PC-9 (cell line): ENCODE measurements around the gene TSACC. TPM values are rescaled to one million over a fixed set of nuclear protein-coding genes. Genes with fewer than 3 reads are reported as not detected.

ENCODE experiments used
- BruUV-seq: library from RNA; stranded (reverse); fragments of 400-500 nt; replicated peaks from 2 replicates; lab custom pipeline; 2021; lab: Mats Ljungman, UMichigan
- CTCF ChIA-PET: fragments of 300-600 bp; sonication (Branson Sonifier 250); formaldehyde crosslinking; loops from one replicate; lab custom pipeline; 2022; ENCODE audit warnings: antibody characterized with exemption; lab: Charles Lee
- POLR2A ChIA-PET: fragments of 300-600 bp; sonication (Branson Sonifier 250); formaldehyde crosslinking; loops from one replicate; lab custom pipeline; 2022; ENCODE audit warnings: antibody characterized with exemption; ENCODE audit not compliant: unreplicated experiment; lab: Charles Lee
- DNase-seq, 2 experiments: peaks; one replicate each; pipeline versions ENCODE4 v3.0.0 to v3.0.0-alpha.2; 2015 to 2022; ENCODE audit warnings: mixed read lengths in 1 of 2
- H2AFZ ChIP-seq: fragments of 200-600 bp; sonication (generic); 2 replicates; pipeline ENCODE4 v1.8.1; 2017; ENCODE audit warnings: antibody characterized with exemption
- H3F3A ChIP-seq: fragments of 200-600 bp; sonication (generic); 2 replicates; pipeline ENCODE4 v1.8.1; 2017; ENCODE audit warnings: antibody characterized with exemption, mild to moderate bottlenecking, low read depth; ENCODE audit not compliant: insufficient read depth
- H3K27ac ChIP-seq: fragments of 200-600 bp; sonication (generic); 2 replicates; pipeline ENCODE4 v1.6.1; 2016; ENCODE audit warnings: mixed run types
- H3K27me3 ChIP-seq: fragments of 200-600 bp; sonication (generic); 2 replicates; pipeline ENCODE4 v1.6.1; 2016; ENCODE audit warnings: low read depth, mixed run types; ENCODE audit not compliant: insufficient read depth
- H3K36me3 ChIP-seq: fragments of 200-600 bp; sonication (generic); 2 replicates; pipeline ENCODE4 v1.6.1; 2016; ENCODE audit warnings: low read depth, mixed run types
- H3K4me1 ChIP-seq: fragments of 200-600 bp; sonication (generic); replicated peaks from 2 replicates; pipeline ENCODE4 v1.6.1; 2016; ENCODE audit warnings: mixed run types; ENCODE audit not compliant: insufficient read depth
- H3K4me2 ChIP-seq: fragments of 200-600 bp; sonication (generic); 2 replicates; pipeline ENCODE4 v1.6.1; 2017; ENCODE audit warnings: mixed run types
- H3K4me3 ChIP-seq: fragments of 200-600 bp; sonication (generic); 2 replicates; pipeline ENCODE4 v1.6.1; 2016; ENCODE audit warnings: mixed run types
- H3K79me2 ChIP-seq: fragments of 200-600 bp; sonication (generic); 2 replicates; pipeline ENCODE4 v1.6.1; 2017; ENCODE audit warnings: low read depth, mixed run types
- H3K9me2 ChIP-seq: fragments of 200-600 bp; sonication (generic); 2 replicates; pipeline ENCODE4 v1.8.1; 2017; ENCODE audit warnings: mild to moderate bottlenecking; ENCODE audit not compliant: insufficient read depth
- H3K9me3 ChIP-seq: fragments of 200-600 bp; sonication (generic); 2 replicates; pipeline ENCODE4 v1.8.1; 2016; ENCODE audit warnings: low read depth; ENCODE audit not compliant: insufficient read depth
- H4K20me1 ChIP-seq: fragments of 200-600 bp; sonication (generic); 2 replicates; pipeline ENCODE4 v1.8.1; 2017; ENCODE audit not compliant: insufficient read depth
- CTCF ChIP-seq: fragments of 200-600 bp; sonication (generic); conservative IDR thresholded peaks from 2 replicates; pipeline ENCODE4 v1.6.1; 2017; ENCODE audit warnings: mixed run types, antibody characterized with exemption, mild to moderate bottlenecking, moderate library complexity
- EZH2 ChIP-seq: fragments of 200-600 bp; sonication (generic); IDR thresholded peaks from 2 replicates; pipeline ENCODE4 v1.8.0; 2017; ENCODE audit warnings: antibody characterized with exemption, low read depth
- intact Hi-C: fragments of 100-400 bp; cut with micrococcal nuclease; formaldehyde crosslinking; loops from one replicate; pipeline ENCODE4 v1.10.0; 2022; ENCODE audit not compliant: unreplicated experiment
- total RNA-seq: library from RNA; stranded (reverse); gene quantifications from 2 replicates; pipeline ENCODE4 v1.2.3, GENCODE V29; 2021

TSACC gene
- total RNA-seq, 1 experiment from 2014 or later: 1.3 TPM

- DNase-seq: no peak
- no peak for TF ChIP-seq CTCF
- no peak for TF ChIP-seq EZH2
- Histone ChIP-seq H3K4me1 (peaks cover 15% of the 10 kb centered on the region; the same call in 1 of the 2 replicates), H2AFZ (no peak overlapping the region), H3K27ac (no peak overlapping the region), H4K20me1 (no peaks in the 10 kb centered on the region), H3K27me3 (no peaks in the 10 kb centered on the region), H3K9me2 (no peaks in the 10 kb centered on the region), H3K9me3 (0 out of 2 replicates have a peak, but pooled peaks cover 5% of the 10 kb centered on the region), H3K79me2 (no peaks in the 10 kb centered on the region), H3K4me3 (no peak overlapping the region), H3K4me2 (no peak overlapping the region), H3F3A (peaks cover 15% of the 10 kb centered on the region), H3K36me3 (no peaks in the 10 kb centered on the region)
- intact Hi-C loops: no loop called here
- POLR2A ChIA-PET: no interaction called here
- BruUV-seq: TSS peak; percentile 33
- CTCF ChIA-PET: interaction anchor here (1.2 kb wide), 1 partner anchor 51 kb away, joined by 3 read pairs; no protein-coding TSS in a partner anchor
These were observed 56.6 kb downstream of the TSACC start for GRCh38 chr1:156394835-156395461.

Other genes starting within 250 kb of the TSACC start
- 569 and 580 TPM in 2 replicates for gene LMNA, start 223.8 kb upstream of the TSACC start, total RNA-seq
- 16.2 and 19.1 TPM in 2 replicates for gene SEMA4A, start 184.9 kb upstream of the TSACC start, total RNA-seq
- 12.7 and 20.2 TPM in 2 replicates for gene SLC25A44, start 144.4 kb upstream of the TSACC start, total RNA-seq
- gene PMF1, start 125.5 kb upstream of the TSACC start, total RNA-seq: 46.0 and 50.2 TPM in 2 replicates
- gene BGLAP, start 96.3 kb upstream of the TSACC start, total RNA-seq: 2.0 and 2.6 TPM in 2 replicates
- gene PAQR6, start 90.5 kb upstream of the TSACC start, total RNA-seq: 12.3 and 14.1 TPM in 2 replicates
- 63.3 and 66.2 TPM in 2 replicates for gene SMG5, start 55.7 kb upstream of the TSACC start, total RNA-seq
- 10.4 and 12.8 TPM in 2 replicates for gene TMEM79, start 54.2 kb upstream of the TSACC start, total RNA-seq
- gene GLMP, start 42.8 kb upstream of the TSACC start, total RNA-seq: 27.8 and 29.2 TPM in 2 replicates
- gene VHLL, start 39.2 kb upstream of the TSACC start, total RNA-seq: not detected in 2 replicates
- gene CCT3, start 234 bp upstream of the TSACC start, total RNA-seq: 272 and 317 TPM in 2 replicates
- gene RHBG, start 30.7 kb downstream of the TSACC start, total RNA-seq: 1.8 and 4.0 TPM in 2 replicates
- gene MEF2D, start 162.2 kb downstream of the TSACC start, total RNA-seq: 25.5 and 33.5 TPM in 2 replicates
- 63.1 and 63.4 TPM in 2 replicates for gene IQGAP3, start 234.0 kb downstream of the TSACC start, total RNA-seq
- not detected in 2 replicates for gene TTC24, start 241.2 kb downstream of the TSACC start, total RNA-seq